GM12873 (cell line): ENCODE measurements around the gene CLCF1.
A peak's percentile ranks its signal among the peaks of the same experiment; 100 is the strongest.

ENCODE experiments used
- CTCF ChIP-seq: IDR thresholded peaks from 2 replicates; pipeline ENCODE4 v1.5.1; 2012; ENCODE audit warnings: low read depth, mild to moderate bottlenecking, moderate library complexity, low read length, control low read depth; ENCODE audit not compliant: insufficient read depth; ENCODE audit errors: missing control alignments

CLCF1 gene

GRCh38 chr11:67323526-67323925 lies 49.9 kb downstream of the CLCF1 start:
- TF ChIP-seq CTCF, result no peak

- TF ChIP-seq CTCF, result no peak
Measured at GRCh38 chr11:67322049-67322448, 51.3 kb downstream of the CLCF1 start.

- TF ChIP-seq CTCF, result no peak
Measured at GRCh38 chr11:67321313-67321871, 52.0 kb downstream of the CLCF1 start.

GRCh38 chr11:67320691-67321090 lies 52.7 kb downstream of the CLCF1 start:
- TF ChIP-seq CTCF, result no peak

- TF ChIP-seq CTCF, result no peak
Measured at GRCh38 chr11:67320011-67320410, 53.4 kb downstream of the CLCF1 start.

- TF ChIP-seq CTCF, result no peak
Measured at GRCh38 chr11:67317888-67318555, 55.4 kb downstream of the CLCF1 start.

GRCh38 chr11:67317205-67317887 lies 56.1 kb downstream of the CLCF1 start:
- peak; percentile 89 for TF ChIP-seq CTCF
